CD4-positive, alpha-beta T cell treated with Interleukin-4 for 4 hours (primary cell): Measurements from ENCODE around the gene GIMAP8.

ENCODE experiments used
- DNase-seq: peaks from one replicate; pipeline ENCODE4 v3.0.0-alpha.2; 2020

Gene GIMAP8

GRCh38 chr7:150412016-150412415, 38.4 kb upstream of the GIMAP8 start:
- DNase-seq, result no peak

- DNase-seq, result no peak
Measured at GRCh38 chr7:150412518-150413488, 37.6 kb upstream of the GIMAP8 start.

GRCh38 chr7:150413640-150414081, 36.8 kb upstream of the GIMAP8 start:
- no peak for DNase-seq

GRCh38 chr7:150415161-150416153, 35.0 kb upstream of the GIMAP8 start:
- no peak for DNase-seq

GRCh38 chr7:150417239-150417638, 33.2 kb upstream of the GIMAP8 start:
- DNase-seq, result no peak

- DNase-seq, result no peak
Measured at GRCh38 chr7:150417863-150418262, 32.6 kb upstream of the GIMAP8 start.

- DNase-seq, result no peak
Measured at GRCh38 chr7:150420242-150420641, 30.2 kb upstream of the GIMAP8 start.

- peak; percentile 89 for DNase-seq
Measured at GRCh38 chr7:150420987-150421674, 29.3 kb upstream of the GIMAP8 start.

GRCh38 chr7:150421831-150422230, 28.6 kb upstream of the GIMAP8 start:
- no peak for DNase-seq

GRCh38 chr7:150425670-150426069, 24.8 kb upstream of the GIMAP8 start:
- DNase-seq, result no peak

GRCh38 chr7:150428671-150429451, 21.6 kb upstream of the GIMAP8 start:
- no peak for DNase-seq

GRCh38 chr7:150429699-150430098, 20.7 kb upstream of the GIMAP8 start:
- DNase-seq, result no peak

GRCh38 chr7:150430465-150431085, 19.9 kb upstream of the GIMAP8 start:
- no peak for DNase-seq

GRCh38 chr7:150431839-150432658, 18.4 kb upstream of the GIMAP8 start:
- no peak for DNase-seq

GRCh38 chr7:150432915-150433892, 17.2 kb upstream of the GIMAP8 start:
- no peak for DNase-seq

- no peak for DNase-seq
Measured at GRCh38 chr7:150434240-150434639, 16.2 kb upstream of the GIMAP8 start.

- DNase-seq, result no peak
Measured at GRCh38 chr7:150435047-150435389, 15.4 kb upstream of the GIMAP8 start.

GRCh38 chr7:150435390-150436073, 14.9 kb upstream of the GIMAP8 start:
- DNase-seq, result no peak

- DNase-seq, result no peak
Measured at GRCh38 chr7:150439967-150440366, 10.5 kb upstream of the GIMAP8 start.
